Heart left ventricle (tissue), 13 donors: Measurements from ENCODE around the gene POU4F1.

ENCODE experiments used
- POLR2A ChIP-seq, 2 donors: fragments of 450-650 bp; IDR thresholded peaks; one replicate each; pipeline ENCODE4 v1.6.1; 2017; ENCODE audit warnings: antibody characterized with exemption in 2 of 2, mild to moderate bottlenecking in 2 of 2, moderate library complexity in 2 of 2
- TF ChIP-seq, protein P1 (sequence below), 12 donors: fragments of 200-600 bp; sonication (generic) in 4 of 12; IDR thresholded peaks; one replicate each; pipeline versions ENCODE4 v1.5.0 to v1.8.0; 2018 to 2022; ENCODE audit warnings: antibody characterized with exemption in 12 of 12, mild to moderate bottlenecking in 5 of 12
- donor health status: ischemic (EF 13 %, LVEDD 7.1; RV severe dilation, severe dysfunction).
- donor health status: DM: no; HTN: yes; CAD: no.
- donor health status: DM: no; HTN: no; CAD: no.
- donor health status: ischemic (EF 25% LVEDD 6.9; RV normal size, moderate dysfunction).
- donor health status: ischemic (EF 25% LVEDD 5.7; RV mildly dilated, moderate dysfunction).
- donor health status: ischemic (EF 35%, LVEDD 5.7; RV mildly dilated, moderate dysfunction).
- donor health status: nonischemic (EF 11% LVEDD 7.7; RV severe dilation, severe dysfunction).
- donor health status: DM: yes; HTN: yes; CAD: no.
- donor health status: PGD.
- donor health status: ischemic (EF 29% LVEDD 5.4; RV normal size, mild dysfunction).
- donor health status: nonischemic (EF 23%, LVEDD 6.1; RV moderate dilation, normal function).

DNA sequence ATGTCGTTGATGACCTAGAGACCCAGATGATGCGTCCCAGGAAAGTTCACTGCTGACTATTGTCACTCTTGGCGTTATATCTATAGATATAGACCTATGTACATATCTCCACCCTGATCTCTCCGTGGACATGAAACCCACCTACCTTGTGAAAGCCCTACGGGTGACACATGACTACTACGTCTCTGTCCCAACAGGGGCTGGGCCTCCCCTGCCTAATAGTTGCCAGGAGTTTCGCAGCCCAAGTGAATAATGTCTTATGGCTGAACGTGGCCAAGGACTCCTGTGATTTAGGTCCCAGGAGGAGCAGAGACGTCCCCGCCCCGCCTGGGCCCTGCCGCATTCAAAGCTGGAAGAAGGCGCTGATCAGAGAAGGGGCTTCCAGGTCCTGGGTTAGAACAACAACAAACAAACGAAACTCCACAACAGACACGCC lies 4.9 kb upstream of the POU4F1 start:
- no peak for TF ChIP-seq POLR2A (IDR thresholded peaks at IDR 0.05)
- TF ChIP-seq, protein P1, sequence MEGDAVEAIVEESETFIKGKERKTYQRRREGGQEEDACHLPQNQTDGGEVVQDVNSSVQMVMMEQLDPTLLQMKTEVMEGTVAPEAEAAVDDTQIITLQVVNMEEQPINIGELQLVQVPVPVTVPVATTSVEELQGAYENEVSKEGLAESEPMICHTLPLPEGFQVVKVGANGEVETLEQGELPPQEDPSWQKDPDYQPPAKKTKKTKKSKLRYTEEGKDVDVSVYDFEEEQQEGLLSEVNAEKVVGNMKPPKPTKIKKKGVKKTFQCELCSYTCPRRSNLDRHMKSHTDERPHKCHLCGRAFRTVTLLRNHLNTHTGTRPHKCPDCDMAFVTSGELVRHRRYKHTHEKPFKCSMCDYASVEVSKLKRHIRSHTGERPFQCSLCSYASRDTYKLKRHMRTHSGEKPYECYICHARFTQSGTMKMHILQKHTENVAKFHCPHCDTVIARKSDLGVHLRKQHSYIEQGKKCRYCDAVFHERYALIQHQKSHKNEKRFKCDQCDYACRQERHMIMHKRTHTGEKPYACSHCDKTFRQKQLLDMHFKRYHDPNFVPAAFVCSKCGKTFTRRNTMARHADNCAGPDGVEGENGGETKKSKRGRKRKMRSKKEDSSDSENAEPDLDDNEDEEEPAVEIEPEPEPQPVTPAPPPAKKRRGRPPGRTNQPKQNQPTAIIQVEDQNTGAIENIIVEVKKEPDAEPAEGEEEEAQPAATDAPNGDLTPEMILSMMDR (IDR thresholded peaks at IDR 0.05) = no peak
